Measurements from ENCODE around the gene AQP3. TPM values are rescaled to one million over a fixed set of nuclear protein-coding genes. Genes with fewer than 3 reads are reported as not detected.
"Not testable (repeated sequence)": the region's sequence is repeated elsewhere in the genome, so short reads cannot be mapped to it uniquely, and the experiment has no call there.

Gene AQP3
- total and polyA plus RNA-seq, 7 experiments from 2014 or later, result 53.3 to 252 (median 114) TPM

DNA sequence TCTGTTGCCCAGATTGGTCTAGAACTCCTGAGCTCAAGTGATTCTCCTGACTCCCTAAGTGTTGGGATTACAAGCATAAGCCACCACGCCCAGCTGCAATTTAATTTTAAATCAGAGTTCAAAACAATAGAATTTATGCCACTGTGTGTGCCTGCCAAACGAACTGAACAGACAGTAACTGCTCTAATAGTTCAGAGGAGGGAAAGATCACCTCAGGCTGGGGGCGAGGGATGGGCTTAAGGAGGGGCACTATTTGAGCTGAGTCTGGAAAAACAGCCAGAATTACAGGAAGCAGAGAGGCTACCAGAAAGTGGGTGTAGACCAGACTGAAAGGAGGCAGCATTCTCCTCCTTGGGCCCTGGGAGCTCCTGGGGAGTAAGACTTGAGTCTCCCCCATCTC lies 14.1 kb upstream of the AQP3 start:
- POLR2A ChIA-PET, result interaction anchor here (0.7 to 6.7 kb wide), 3 partner anchors 12 to 58 kb away, joined by 3 to 31 read pairs (median 6); partner anchors contain the start of genes AQP3 and NOL6
- ATAC-seq, result no peak
- CTCF ChIA-PET, result interaction anchor here (1.1 to 2.4 kb wide), 3 partner anchors 12 to 86 kb away, joined by 3 to 8 read pairs (median 5); partner anchors contain the start of gene AQP3
- peak overlapping the region in 7 of 9 donors; percentile 19 to 86 (median 77) for H3K27ac Mint-ChIP-seq
- Histone ChIP-seq H3K27ac (ENCODE audit: low read depth, low read length) (no peak overlapping the region), H3K27me3 (ENCODE audit: control insufficient read depth in 2 of 2, insufficient read depth in 2 of 2, low read length in 2 of 2) (no peaks in the 10 kb centered on the region), H3K9me3 (ENCODE audit: control insufficient read depth in 2 of 3, low read length in 3 of 3) (no peaks in the 10 kb centered on the region), H3K4me1 (ENCODE audit: control insufficient read depth in 2 of 2, insufficient read depth in 2 of 2, low read length in 2 of 2) (peaks cover 21 to 25% of the 10 kb centered on the region in 2 donors), H3K36me3 (ENCODE audit: control insufficient read depth in 2 of 3, insufficient read depth in 3 of 3, low read length in 3 of 3) (peaks cover 15 to 56% (median 34%) of the 10 kb centered on the region in 3 experiments), H3K4me3 (ENCODE audit: low read length) (no peak overlapping the region)
- DNase-seq, result no peak
- no peak overlapping the region for H3K4me3 Mint-ChIP-seq
- intact Hi-C loops (cut with micrococcal nuclease), result no loop called here
- peaks cover 0 to 30% (median 4%) of the 10 kb centered on the region in 5 donors for H3K36me3 Mint-ChIP-seq
- H3K9me3 Mint-ChIP-seq, result no peaks in the 10 kb centered on the region
- H3K27me3 Mint-ChIP-seq, result no peaks in the 10 kb centered on the region
- peaks cover 13 to 28% (median 22%) of the 10 kb centered on the region in 7 donors for H3K4me1 Mint-ChIP-seq

DNA sequence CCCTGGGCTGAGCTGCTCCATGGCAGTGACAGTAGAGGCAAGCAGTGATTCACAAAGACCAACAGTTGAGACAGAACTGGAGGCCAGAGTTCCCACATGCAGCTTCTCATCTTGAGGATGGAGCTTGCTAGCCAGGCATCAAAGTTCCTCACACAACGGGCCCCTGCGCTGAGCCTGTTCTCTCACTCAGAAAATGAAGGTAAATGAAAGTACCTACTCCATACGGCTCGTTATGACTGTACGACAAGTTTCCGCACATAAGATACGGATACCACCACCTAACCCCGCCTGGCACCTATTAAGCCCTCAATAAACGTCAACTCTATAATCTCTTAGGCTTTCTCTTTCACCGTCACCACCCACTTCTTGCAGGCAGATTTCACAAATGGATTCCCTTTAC lies 13.5 kb upstream of the AQP3 start:
- ATAC-seq (no peak), DNase-seq (no peak)
- intact Hi-C loops (cut with micrococcal nuclease), result no loop called here
- Histone ChIP-seq H3K9me3 (ENCODE audit: control insufficient read depth in 2 of 3, low read length in 3 of 3) (no peaks in the 10 kb centered on the region), H3K27me3 (ENCODE audit: control insufficient read depth in 2 of 2, insufficient read depth in 2 of 2, low read length in 2 of 2) (no peaks in the 10 kb centered on the region), H3K4me1 (ENCODE audit: control insufficient read depth in 2 of 2, insufficient read depth in 2 of 2, low read length in 2 of 2) (peaks cover 21 to 30% of the 10 kb centered on the region in 2 donors), H3K27ac (ENCODE audit: low read depth, low read length) (no peak overlapping the region), H3K4me3 (ENCODE audit: low read length) (no peak overlapping the region), H3K36me3 (ENCODE audit: control insufficient read depth in 2 of 3, insufficient read depth in 3 of 3, low read length in 3 of 3) (peaks cover 15 to 50% (median 28%) of the 10 kb centered on the region in 3 experiments)
- no peaks in the 10 kb centered on the region for H3K9me3 Mint-ChIP-seq
- no peaks in the 10 kb centered on the region for H3K27me3 Mint-ChIP-seq
- CTCF ChIA-PET, result interaction anchor here (1.0 to 1.1 kb wide), 2 partner anchors 8 to 86 kb away, joined by 3 to 5 read pairs; no protein-coding TSS in a partner anchor
- peaks cover 18 to 34% (median 28%) of the 10 kb centered on the region in 7 donors for H3K4me1 Mint-ChIP-seq
- POLR2A ChIA-PET, result interaction anchor here (0.8 to 6.7 kb wide), 4 partner anchors 8 to 57 kb away, joined by 4 to 31 read pairs (median 6); partner anchors contain the start of genes AQP3 and NOL6
- peak overlapping the region in 6 of 9 donors; percentile 19 to 86 (median 79) for H3K27ac Mint-ChIP-seq
- H3K36me3 Mint-ChIP-seq, result peaks cover 0 to 25% (median 4%) of the 10 kb centered on the region in 5 donors
- no peak overlapping the region for H3K4me3 Mint-ChIP-seq

DNA sequence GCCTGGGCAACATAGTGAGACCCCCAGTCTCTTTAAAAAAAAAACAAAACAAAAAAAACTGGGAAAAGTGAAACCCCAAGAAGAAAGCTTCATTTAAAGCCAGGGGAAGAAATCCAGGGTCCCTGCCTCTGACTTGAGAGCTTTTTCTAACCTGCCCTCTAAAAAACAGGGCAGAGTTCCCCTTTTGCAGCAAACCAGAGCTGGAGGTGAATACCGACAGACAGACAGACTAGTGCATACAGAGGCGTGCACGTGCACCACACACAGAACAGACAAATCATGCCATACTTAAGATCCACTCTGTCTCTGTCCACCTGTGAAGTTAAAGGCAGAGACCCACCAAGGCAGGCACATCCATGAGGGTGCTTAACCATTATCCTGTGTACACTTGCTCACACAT lies 11.7 kb upstream of the AQP3 start:
- POLR2A ChIA-PET, result interaction anchor here (0.7 to 6.7 kb wide), 6 partner anchors 12 to 106 kb away, joined by 3 to 31 read pairs (median 4); partner anchors contain the start of genes AQP3 and NOL6
- H3K36me3 Mint-ChIP-seq, result peaks cover 0 to 15% (median 4%) of the 10 kb centered on the region in 5 donors
- H3K4me1 Mint-ChIP-seq, result peaks cover 28 to 46% (median 40%) of the 10 kb centered on the region in 7 donors
- Histone ChIP-seq H3K27me3 (ENCODE audit: control insufficient read depth in 2 of 2, insufficient read depth in 2 of 2, low read length in 2 of 2) (no peaks in the 10 kb centered on the region), H3K27ac (ENCODE audit: low read depth, low read length) (peak overlapping the region; percentile 60), H3K9me3 (ENCODE audit: control insufficient read depth in 2 of 3, low read length in 3 of 3) (no peaks in the 10 kb centered on the region), H3K4me1 (ENCODE audit: control insufficient read depth in 2 of 2, insufficient read depth in 2 of 2, low read length in 2 of 2) (peaks cover 28 to 42% of the 10 kb centered on the region in 2 donors), H3K4me3 (ENCODE audit: low read length) (no peak overlapping the region), H3K36me3 (ENCODE audit: control insufficient read depth in 2 of 3, insufficient read depth in 3 of 3, low read length in 3 of 3) (peaks cover 0 to 33% (median 15%) of the 10 kb centered on the region in 3 experiments)
- no peaks in the 10 kb centered on the region for H3K9me3 Mint-ChIP-seq
- H3K27me3 Mint-ChIP-seq, result no peaks in the 10 kb centered on the region
- H3K27ac Mint-ChIP-seq, result peak overlapping the region; percentile 58 to 95 (median 89)
- intact Hi-C loops (cut with micrococcal nuclease), result no loop called here
- no peak for DNase-seq
- CTCF ChIA-PET, result interaction anchor here (0.7 to 1.5 kb wide), 5 partner anchors 16 to 1080 kb away, joined by 3 to 9 read pairs (median 3); no protein-coding TSS in a partner anchor
- ATAC-seq, result no peak
- H3K4me3 Mint-ChIP-seq, result peak overlapping the region in 4 of 10 donors; percentile 60 to 78 (median 68)

DNA sequence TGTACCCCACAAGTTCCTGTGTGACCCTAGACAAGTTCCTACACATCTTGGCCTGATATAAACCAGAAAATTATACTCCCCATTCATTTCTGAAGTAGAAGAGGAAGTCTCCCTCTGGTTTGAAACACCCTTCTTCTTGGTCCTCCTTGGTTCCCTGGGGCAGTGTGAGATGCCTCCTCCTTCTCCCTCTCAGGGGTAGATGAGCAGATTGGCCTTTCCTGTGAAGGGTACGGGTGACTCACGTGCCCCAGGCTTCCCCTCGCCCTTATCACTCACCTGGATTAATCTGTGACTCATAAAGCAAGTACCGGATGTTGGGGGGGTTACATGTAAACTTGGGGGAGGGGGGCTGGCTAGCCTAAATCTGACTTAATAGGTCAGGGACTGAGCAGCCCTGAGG lies 11.1 kb upstream of the AQP3 start:
- H3K4me3 ChIP-seq (ENCODE audit: low read length), result no peak overlapping the region
- Mint-ChIP-seq H3K9me3 (no peaks in the 10 kb centered on the region), H3K27ac (peak overlapping the region; percentile 80 to 95 (median 89)), H3K36me3 (peaks cover 0 to 11% (median 4%) of the 10 kb centered on the region in 5 donors), H3K27me3 (no peaks in the 10 kb centered on the region), H3K4me3 (peak overlapping the region; percentile 1 to 78 (median 60)), H3K4me1 (peaks cover 34 to 53% (median 47%) of the 10 kb centered on the region in 7 donors)
- peaks cover 34 to 49% of the 10 kb centered on the region in 2 donors for H3K4me1 ChIP-seq (ENCODE audit: control insufficient read depth in 2 of 2, insufficient read depth in 2 of 2, low read length in 2 of 2)
- intact Hi-C loops (cut with micrococcal nuclease), result loop anchor here in 1 of 2 donors (1.0 kb wide), 1 partner anchor 11 kb away; the partner anchor contains the start of gene AQP3
- DNase-seq, result peak in 5 of 9 donors; percentile 22 to 68 (median 35)
- ATAC-seq, result peak; percentile 65
- ChIA-PET CTCF (interaction anchor here (0.8 to 1.5 kb wide), 4 partner anchors 8 to 61 kb away, joined by 3 to 9 read pairs (median 7); partner anchors contain the start of gene AQP3), POLR2A (interaction anchor here (1.0 to 6.7 kb wide), 5 partner anchors 8 to 55 kb away, joined by 3 to 31 read pairs (median 5); partner anchors contain the start of genes AQP3 and NOL6)
- H3K9me3 ChIP-seq (ENCODE audit: control insufficient read depth in 2 of 3, low read length in 3 of 3), result no peaks in the 10 kb centered on the region
- peaks cover 0 to 26% (median 15%) of the 10 kb centered on the region in 3 experiments for H3K36me3 ChIP-seq (ENCODE audit: control insufficient read depth in 2 of 3, insufficient read depth in 3 of 3, low read length in 3 of 3)
- H3K27me3 ChIP-seq (ENCODE audit: control insufficient read depth in 2 of 2, insufficient read depth in 2 of 2, low read length in 2 of 2), result no peaks in the 10 kb centered on the region
- peak overlapping the region; percentile 60 for H3K27ac ChIP-seq (ENCODE audit: low read depth, low read length)

DNA sequence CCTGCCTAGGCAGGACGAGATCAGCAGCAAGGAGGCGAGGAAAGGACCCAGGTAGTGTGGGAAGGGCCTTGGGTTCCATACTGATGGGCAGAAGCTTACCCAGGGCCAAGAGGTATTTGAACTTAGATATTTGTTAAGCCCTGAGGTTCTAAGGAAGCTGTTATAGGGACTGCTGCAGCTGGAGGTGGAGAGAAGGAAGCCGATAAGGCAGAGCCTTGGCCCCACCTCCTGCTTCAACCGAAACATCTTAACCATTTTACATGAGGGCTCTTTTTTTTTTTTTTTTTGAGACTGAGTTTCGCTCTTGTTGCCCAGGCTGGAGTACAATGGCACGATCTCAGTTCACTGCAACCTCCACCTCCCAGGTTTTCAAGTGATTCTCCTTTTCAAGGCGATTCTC lies 8.6 kb upstream of the AQP3 start:
- ATAC-seq (peak; percentile 33), DNase-seq (peak in 4 of 9 donors; percentile 36 to 49 (median 42))
- Histone ChIP-seq H3K27ac (ENCODE audit: low read depth, low read length) (peak overlapping the region; percentile 26), H3K27me3 (ENCODE audit: control insufficient read depth in 2 of 2, insufficient read depth in 2 of 2, low read length in 2 of 2) (no peaks in the 10 kb centered on the region), H3K4me3 (ENCODE audit: low read length) (no peak overlapping the region), H3K9me3 (ENCODE audit: control insufficient read depth in 2 of 3, low read length in 3 of 3) (no peaks in the 10 kb centered on the region), H3K36me3 (ENCODE audit: control insufficient read depth in 2 of 3, insufficient read depth in 3 of 3, low read length in 3 of 3) (peaks cover 0 to under 1% (median 0%) of the 10 kb centered on the region in 3 experiments), H3K4me1 (ENCODE audit: control insufficient read depth in 2 of 2, insufficient read depth in 2 of 2, low read length in 2 of 2) (peaks cover 46 to 62% of the 10 kb centered on the region in 2 donors)
- Mint-ChIP-seq H3K4me1 (peaks cover 50 to 65% (median 63%) of the 10 kb centered on the region in 7 donors), H3K27me3 (no peaks in the 10 kb centered on the region), H3K9me3 (no peaks in the 10 kb centered on the region), H3K36me3 (peaks cover 0 to under 1% (median 0%) of the 10 kb centered on the region in 5 donors), H3K4me3 (peak overlapping the region; percentile 21 to 71 (median 60)), H3K27ac (peak overlapping the region; percentile 72 to 95 (median 86))
- intact Hi-C loops (cut with micrococcal nuclease), result no loop called here
- ChIA-PET POLR2A (interaction anchor here (0.7 to 6.7 kb wide), 5 partner anchors 9 to 1200 kb away, joined by 4 to 31 read pairs (median 5); partner anchors contain the start of genes AQP3 and NOL6), CTCF (interaction anchor here (0.7 to 2.3 kb wide), 6 partner anchors 9 to 877 kb away, joined by 3 to 9 read pairs (median 4); no protein-coding TSS in a partner anchor)

DNA sequence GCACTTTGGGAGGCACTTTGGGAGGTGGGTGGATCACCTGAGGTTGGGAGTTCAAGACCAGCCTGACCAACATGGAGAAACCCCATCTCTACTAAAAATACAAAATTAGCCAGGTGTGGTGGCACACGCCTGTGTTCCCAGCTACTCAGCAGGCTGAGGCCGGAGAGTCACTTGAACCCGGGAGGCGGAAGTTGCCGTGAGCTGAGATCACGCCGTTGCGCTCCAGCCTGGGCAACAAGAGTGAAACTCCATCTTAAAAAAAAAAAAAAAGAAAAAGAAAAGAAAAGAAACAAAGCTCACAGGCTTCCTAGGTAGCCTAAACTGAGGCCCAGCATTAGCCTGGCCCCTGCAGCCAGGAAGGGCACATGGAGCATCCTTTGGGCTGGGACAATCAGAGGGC lies 8.1 kb upstream of the AQP3 start:
- Mint-ChIP-seq H3K27ac (peak overlapping the region; percentile 72 to 95 (median 86)), H3K4me3 (peak overlapping the region in 8 of 10 donors; percentile 46 to 71 (median 62)), H3K4me1 (peaks cover 50 to 68% (median 65%) of the 10 kb centered on the region in 7 donors)
- CTCF ChIA-PET, result interaction anchor here (0.7 to 2.3 kb wide), 6 partner anchors 10 to 877 kb away, joined by 3 to 9 read pairs (median 4); no protein-coding TSS in a partner anchor
- DNase-seq; H3K27me3 ChIP-seq (ENCODE audit: control insufficient read depth in 2 of 2, insufficient read depth in 2 of 2, low read length in 2 of 2); ATAC-seq; H3K36me3 Mint-ChIP-seq; intact Hi-C loops (cut with micrococcal nuclease); H3K9me3 Mint-ChIP-seq; H3K4me3 ChIP-seq (ENCODE audit: low read length); H3K9me3 ChIP-seq (ENCODE audit: control insufficient read depth in 2 of 3, low read length in 3 of 3); H3K36me3 ChIP-seq (ENCODE audit: control insufficient read depth in 2 of 3, insufficient read depth in 3 of 3, low read length in 3 of 3); H3K27me3 Mint-ChIP-seq: not testable (repeated sequence)
- Histone ChIP-seq H3K27ac (ENCODE audit: low read depth, low read length) (peak overlapping the region; percentile 26), H3K4me1 (ENCODE audit: control insufficient read depth in 2 of 2, insufficient read depth in 2 of 2, low read length in 2 of 2) (peaks cover 46 to 62% of the 10 kb centered on the region in 2 donors)
- POLR2A ChIA-PET, result interaction anchor here (0.7 to 6.7 kb wide), 4 partner anchors 8 to 1200 kb away, joined by 4 to 31 read pairs (median 6); partner anchors contain the start of genes AQP3 and NOL6

Data from naive thymus-derived CD4-positive, alpha-beta T cell (primary cell).